Activated T-helper 1 cell treated with anti-CD3 and anti-CD28 coated beads, Interleukin-12 subunit alpha, Interleukin-12 subunit beta, Interleukin-2, Interleukin-4 antibody, amounts not matched to agents 30 ng/mL and 10 ng/mL and 1 ng/mL, durations not matched to agents 14 hours and 24 hours and 36 hours (primary cell): Measurements from ENCODE around the gene FOXP1. TPM values are rescaled to one million over a fixed set of nuclear protein-coding genes. Genes with fewer than 3 reads are reported as not detected.
"Not testable (repeated sequence)": the region's sequence is repeated elsewhere in the genome, so short reads cannot be mapped to it uniquely, and the experiment has no call there.

Source experiments
- DNase-seq: peaks from one replicate; pipeline ENCODE4 v3.0.0; 2021; ENCODE audit warnings: low spot score
- H3K27ac Mint-ChIP-seq: one replicate; pipeline ENCODE4 v1.8.0; 2021; ENCODE audit warnings: mild to moderate bottlenecking, mixed read lengths
- H3K27me3 Mint-ChIP-seq: one replicate; pipeline ENCODE4 v1.8.0; 2022; ENCODE audit warnings: mild to moderate bottlenecking, moderate library complexity, mixed read lengths; ENCODE audit not compliant: insufficient read depth
- H3K36me3 Mint-ChIP-seq: one replicate; pipeline ENCODE4 v1.8.0; 2021; ENCODE audit warnings: low read depth, mixed read lengths
- H3K4me1 Mint-ChIP-seq: one replicate; pipeline ENCODE4 v1.8.0; 2021; ENCODE audit warnings: low read depth, mixed read lengths
- H3K4me3 Mint-ChIP-seq: one replicate; pipeline ENCODE4 v1.8.0; 2021; ENCODE audit warnings: mild to moderate bottlenecking, moderate library complexity, mixed read lengths
- H3K9me3 Mint-ChIP-seq: one replicate; pipeline ENCODE4 v1.8.0; 2021; ENCODE audit warnings: mixed read lengths
- intact Hi-C: fragments of 100-400 bp; cut with micrococcal nuclease; formaldehyde crosslinking; loops from one replicate; pipeline ENCODE4 v1.15.1; 2024
- total RNA-seq: library from RNA; stranded (reverse); gene quantifications from 2 replicates; pipeline ENCODE4 v1.2.3, GENCODE V29; 2022

Gene FOXP1
- total RNA-seq, 1 donor from 2014 or later: 97.6 TPM

DNA sequence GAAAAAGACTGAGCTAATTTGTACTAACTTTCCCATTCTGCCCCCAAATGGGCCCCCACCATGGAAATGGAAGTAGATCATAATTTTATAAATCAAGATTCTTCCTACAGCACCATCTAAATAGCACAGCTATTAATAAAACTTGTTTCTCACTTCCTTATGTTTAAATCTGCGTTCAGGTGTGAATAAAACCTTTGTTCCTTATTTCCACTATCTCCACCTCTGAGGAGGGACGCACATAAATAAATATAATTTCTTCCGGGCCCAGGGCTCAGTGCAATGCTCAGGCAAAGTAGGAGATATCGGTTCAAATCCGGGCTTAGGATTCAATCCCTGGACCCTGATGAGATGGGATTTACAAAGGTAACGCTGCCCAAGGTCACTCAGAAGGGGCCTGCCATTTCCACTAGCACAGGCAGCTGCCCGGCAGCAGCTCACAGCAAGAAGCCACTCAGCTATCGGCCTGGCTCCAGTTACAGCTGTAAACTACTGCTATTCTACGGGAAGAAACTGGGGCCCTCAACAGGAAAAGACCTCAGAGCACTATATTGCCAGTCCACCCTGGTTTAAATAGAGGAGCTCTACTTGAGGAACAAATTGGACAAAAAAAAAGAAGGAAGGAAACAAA is 52.5 kb downstream of the FOXP1 start:
- H3K27ac Mint-ChIP-seq: no peak overlapping the region
- no peak for DNase-seq
- intact Hi-C loops: no loop called here
- H3K36me3 Mint-ChIP-seq: no peaks in the 10 kb centered on the region
- H3K9me3 Mint-ChIP-seq: no peaks in the 10 kb centered on the region
- peaks cover 2% of the 10 kb centered on the region for H3K27me3 Mint-ChIP-seq
- H3K4me3 Mint-ChIP-seq: no peak overlapping the region
- H3K4me1 Mint-ChIP-seq: peaks cover 13% of the 10 kb centered on the region

DNA sequence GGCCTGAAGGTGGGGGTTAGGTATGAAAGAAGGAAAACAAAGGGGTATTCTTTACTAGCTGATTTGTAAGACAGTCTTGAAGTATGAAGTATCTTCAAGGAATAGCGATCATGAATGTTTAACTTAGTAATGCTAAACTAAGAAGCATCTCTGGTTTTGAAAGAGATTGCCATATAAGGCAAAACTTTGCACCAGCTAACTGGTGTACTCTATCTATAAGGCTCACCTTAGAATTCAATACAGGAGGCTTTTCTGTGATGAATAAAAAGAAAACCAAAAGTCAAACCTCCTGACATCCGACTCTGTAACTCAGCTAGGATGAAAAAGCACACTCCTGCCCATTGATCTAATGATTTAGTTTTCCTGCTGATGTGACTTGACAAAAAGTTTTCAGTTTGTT is 54.7 kb downstream of the FOXP1 start:
- intact Hi-C loops: no loop called here
- peaks cover 13% of the 10 kb centered on the region for H3K4me1 Mint-ChIP-seq
- no peak for DNase-seq
- no peaks in the 10 kb centered on the region for H3K36me3 Mint-ChIP-seq
- no peak overlapping the region for H3K4me3 Mint-ChIP-seq
- H3K27ac Mint-ChIP-seq: no peak overlapping the region
- H3K9me3 Mint-ChIP-seq: no peaks in the 10 kb centered on the region
- no peaks in the 10 kb centered on the region for H3K27me3 Mint-ChIP-seq

DNA sequence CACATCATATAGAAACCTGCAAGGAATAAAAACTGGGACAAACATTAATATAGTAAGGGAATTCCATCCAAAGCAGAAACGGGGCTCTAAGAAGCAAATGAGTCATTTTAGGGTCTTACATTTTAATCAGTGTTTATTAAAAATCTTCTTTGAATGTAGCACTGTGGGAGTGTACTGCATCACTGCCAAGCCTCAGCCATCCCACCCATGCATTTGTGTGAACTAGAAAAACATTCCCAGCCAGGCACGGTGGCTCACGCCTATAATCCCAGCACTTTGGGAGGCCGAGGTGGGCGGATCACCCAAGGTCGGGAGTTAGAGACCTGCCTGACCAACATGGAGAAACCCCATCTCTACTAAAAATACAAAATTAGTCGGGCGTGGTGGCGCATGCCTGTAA is 57.1 kb downstream of the FOXP1 start:
- H3K4me1 Mint-ChIP-seq: peaks cover 13% of the 10 kb centered on the region
- H3K27ac Mint-ChIP-seq, H3K4me3 Mint-ChIP-seq, H3K36me3 Mint-ChIP-seq, H3K9me3 Mint-ChIP-seq, H3K27me3 Mint-ChIP-seq, DNase-seq, intact Hi-C loops: not testable (repeated sequence)

DNA sequence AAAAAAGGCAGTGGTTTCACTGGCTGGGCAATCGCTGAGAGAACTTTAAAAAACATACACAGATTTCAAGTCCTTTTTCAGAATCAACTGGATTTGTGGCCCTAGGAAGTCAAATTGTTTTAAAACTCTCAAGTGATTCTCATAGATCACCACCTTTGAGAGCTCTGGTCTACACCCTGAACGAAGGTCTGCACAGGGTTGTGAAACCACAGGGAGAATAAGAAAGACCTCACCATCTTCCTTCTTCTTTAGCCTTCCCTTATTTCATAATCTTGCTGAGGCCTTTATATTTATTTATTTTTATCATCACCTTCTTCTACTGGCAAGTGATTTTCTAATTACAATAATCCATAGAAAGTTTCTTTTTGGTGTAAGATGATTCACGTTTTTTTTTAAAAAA is 58.1 kb downstream of the FOXP1 start:
- Mint-ChIP-seq H3K4me1 (peaks cover 13% of the 10 kb centered on the region), H3K27me3 (no peaks in the 10 kb centered on the region), H3K27ac (no peak overlapping the region), H3K9me3 (no peaks in the 10 kb centered on the region), H3K36me3 (no peaks in the 10 kb centered on the region), H3K4me3 (no peak overlapping the region)
- intact Hi-C loops: no loop called here
- DNase-seq: no peak

DNA sequence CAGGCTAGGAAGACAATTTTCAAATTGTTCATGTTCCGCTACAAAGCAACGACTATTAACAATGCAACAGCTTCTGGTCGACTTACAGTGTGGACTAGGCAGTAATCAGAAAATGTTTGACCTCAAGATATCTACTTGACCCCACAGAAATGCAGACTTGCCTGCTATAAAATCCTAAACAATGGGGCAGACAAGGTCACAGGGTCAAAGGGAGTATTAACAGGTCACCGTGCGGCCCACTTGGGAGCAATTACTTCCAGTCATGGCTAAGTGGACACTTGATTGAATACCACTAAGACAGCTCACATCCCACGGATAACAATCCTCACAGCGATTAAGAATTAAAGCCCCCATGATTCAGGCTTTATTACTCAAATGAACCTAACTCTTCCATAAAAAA is 58.9 kb downstream of the FOXP1 start:
- no peak overlapping the region for H3K4me3 Mint-ChIP-seq
- no peaks in the 10 kb centered on the region for H3K36me3 Mint-ChIP-seq
- no peaks in the 10 kb centered on the region for H3K27me3 Mint-ChIP-seq
- DNase-seq: no peak
- no peak overlapping the region for H3K27ac Mint-ChIP-seq
- peaks cover 13% of the 10 kb centered on the region for H3K4me1 Mint-ChIP-seq
- H3K9me3 Mint-ChIP-seq: no peaks in the 10 kb centered on the region
- intact Hi-C loops: no loop called here

DNA sequence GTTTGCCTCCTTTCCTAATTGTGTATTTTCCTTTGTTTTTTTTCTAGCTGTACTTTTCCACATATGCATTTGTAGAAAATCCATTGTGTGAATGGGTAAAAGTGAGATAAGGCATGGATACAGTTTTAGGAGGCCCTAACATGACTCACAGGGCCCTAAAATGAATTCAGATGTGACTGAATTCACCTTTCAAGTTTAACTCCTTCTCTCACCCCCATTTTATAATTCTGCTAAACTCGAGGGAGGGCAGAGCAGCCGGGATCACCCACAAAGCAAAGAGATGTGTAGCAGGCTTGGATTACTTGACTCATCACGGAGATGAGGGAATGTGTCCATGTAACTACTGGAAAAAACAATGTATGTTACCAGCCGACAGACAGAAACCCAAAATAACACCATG is 59.9 kb downstream of the FOXP1 start:
- no peaks in the 10 kb centered on the region for H3K36me3 Mint-ChIP-seq
- H3K9me3 Mint-ChIP-seq: no peaks in the 10 kb centered on the region
- intact Hi-C loops: no loop called here
- H3K27me3 Mint-ChIP-seq: peaks cover 2% of the 10 kb centered on the region
- no peak overlapping the region for H3K27ac Mint-ChIP-seq
- no peak for DNase-seq
- H3K4me3 Mint-ChIP-seq: no peak overlapping the region
- H3K4me1 Mint-ChIP-seq: peaks cover 4% of the 10 kb centered on the region

DNA sequence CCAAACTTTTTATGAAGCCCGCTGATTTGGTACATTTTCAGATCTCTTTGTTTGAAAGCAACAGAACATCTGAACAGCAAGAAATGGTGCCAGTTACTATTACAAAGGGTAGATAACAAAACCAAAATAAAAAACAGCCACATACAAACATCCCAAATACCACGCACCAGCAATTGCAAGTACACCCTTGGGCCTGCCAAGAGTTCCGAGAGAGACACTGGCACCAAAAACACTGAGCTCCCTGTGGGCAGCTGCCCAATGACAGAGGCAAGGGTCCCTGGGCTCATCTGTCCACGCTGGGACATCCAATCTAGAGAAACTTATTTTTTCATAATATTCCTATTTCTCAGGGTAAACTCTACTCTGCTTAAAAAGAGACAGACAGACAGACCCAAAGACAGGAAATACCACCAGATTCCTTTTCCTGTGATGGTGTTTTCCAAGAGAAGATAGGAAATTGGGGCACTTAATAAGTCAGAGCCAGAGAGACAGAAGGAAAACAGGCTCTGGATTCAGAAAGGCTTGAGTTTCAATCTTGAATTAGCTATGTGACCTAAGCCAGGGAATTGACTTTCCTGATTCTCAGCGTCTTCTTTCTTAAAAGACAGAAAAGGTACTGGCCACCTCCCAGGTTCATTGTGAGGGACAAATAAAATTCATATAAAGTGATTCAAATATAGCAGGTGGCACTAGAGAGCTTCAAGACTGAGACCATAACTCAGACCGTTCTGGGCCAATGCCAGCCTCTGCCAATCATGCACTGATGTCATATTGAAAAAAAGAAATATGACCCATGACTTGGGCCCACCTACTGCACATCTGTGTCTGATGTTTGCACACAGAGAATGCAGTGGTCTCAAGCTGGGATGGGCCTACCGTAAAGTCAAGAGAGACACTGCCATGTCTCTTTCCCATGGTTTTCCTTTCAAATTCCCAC is 61.3 kb downstream of the FOXP1 start:
- H3K4me1 Mint-ChIP-seq: no peaks in the 10 kb centered on the region
- intact Hi-C loops: no loop called here
- H3K9me3 Mint-ChIP-seq: no peaks in the 10 kb centered on the region
- H3K4me3 Mint-ChIP-seq: no peak overlapping the region
- peaks cover 2% of the 10 kb centered on the region for H3K27me3 Mint-ChIP-seq
- no peak overlapping the region for H3K27ac Mint-ChIP-seq
- DNase-seq: no peak
- H3K36me3 Mint-ChIP-seq: no peaks in the 10 kb centered on the region

DNA sequence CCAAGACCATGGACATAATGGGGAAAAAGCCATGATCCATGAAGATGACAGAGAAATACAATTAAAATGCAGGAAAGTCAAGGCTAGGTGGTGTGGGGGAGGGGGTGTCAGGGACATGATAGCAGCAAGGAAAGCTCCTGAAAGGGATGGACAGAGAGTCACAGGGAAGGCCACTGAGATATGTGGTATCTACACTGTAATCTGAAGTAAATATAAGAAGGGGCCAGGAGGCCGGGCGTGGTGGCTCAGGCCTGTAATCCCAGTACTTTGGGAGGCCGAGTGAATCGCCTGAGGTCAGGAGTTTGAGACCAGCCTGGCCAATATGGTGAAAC is 62.5 kb downstream of the FOXP1 start:
- H3K4me3 Mint-ChIP-seq: no peak overlapping the region

DNA sequence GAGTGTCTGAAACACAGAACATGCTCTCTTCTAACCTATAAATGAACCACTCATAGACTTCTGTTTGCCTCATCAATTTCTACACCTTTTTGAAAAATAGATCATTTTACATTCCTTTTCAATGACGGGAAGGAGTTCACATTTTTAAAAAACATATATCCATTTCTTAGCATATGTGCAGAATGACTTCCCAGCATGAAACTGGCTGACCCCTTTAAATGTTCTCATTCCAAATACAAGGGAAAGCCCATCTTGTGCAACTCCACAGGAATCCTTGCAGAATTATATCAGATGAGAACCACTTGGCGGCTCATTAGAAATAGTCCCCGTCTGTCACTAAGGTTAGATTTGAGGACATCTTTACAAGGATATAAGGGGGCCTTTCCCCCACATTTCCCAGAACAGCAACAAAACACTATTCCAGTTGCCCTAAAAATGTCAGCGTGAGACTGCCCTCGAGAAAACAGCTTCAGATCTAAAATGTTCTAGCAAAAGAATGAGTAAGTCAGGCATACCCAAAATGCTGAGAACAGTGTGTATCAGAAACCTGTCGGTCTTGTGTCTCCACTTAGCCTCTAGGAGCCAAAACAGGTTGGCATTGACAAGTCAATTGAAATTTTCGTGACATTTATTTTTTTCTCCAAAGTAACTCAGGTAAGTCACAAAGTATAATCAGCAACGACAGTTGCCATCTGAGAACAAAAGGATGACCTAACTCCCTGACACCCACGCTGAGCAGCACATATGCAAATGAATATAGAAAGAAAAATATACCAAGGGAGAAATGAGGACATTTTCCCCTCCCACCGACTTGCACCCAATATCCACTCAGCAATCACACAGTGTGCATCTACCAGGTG is 63.1 kb downstream of the FOXP1 start:
- Mint-ChIP-seq H3K27me3 (peaks cover 2% of the 10 kb centered on the region), H3K4me3 (no peak overlapping the region), H3K27ac (no peak overlapping the region), H3K4me1 (no peaks in the 10 kb centered on the region), H3K9me3 (no peaks in the 10 kb centered on the region), H3K36me3 (no peaks in the 10 kb centered on the region)
- intact Hi-C loops: no loop called here
- DNase-seq: no peak

More for the DNA sequence above, 62.5 kb downstream of the FOXP1 start:
- intact Hi-C loops: no loop called here
- no peak for DNase-seq
- Mint-ChIP-seq H3K9me3 (no peaks in the 10 kb centered on the region), H3K36me3 (no peaks in the 10 kb centered on the region), H3K27ac (no peak overlapping the region), H3K27me3 (peaks cover 2% of the 10 kb centered on the region), H3K4me1 (no peaks in the 10 kb centered on the region)

DNA sequence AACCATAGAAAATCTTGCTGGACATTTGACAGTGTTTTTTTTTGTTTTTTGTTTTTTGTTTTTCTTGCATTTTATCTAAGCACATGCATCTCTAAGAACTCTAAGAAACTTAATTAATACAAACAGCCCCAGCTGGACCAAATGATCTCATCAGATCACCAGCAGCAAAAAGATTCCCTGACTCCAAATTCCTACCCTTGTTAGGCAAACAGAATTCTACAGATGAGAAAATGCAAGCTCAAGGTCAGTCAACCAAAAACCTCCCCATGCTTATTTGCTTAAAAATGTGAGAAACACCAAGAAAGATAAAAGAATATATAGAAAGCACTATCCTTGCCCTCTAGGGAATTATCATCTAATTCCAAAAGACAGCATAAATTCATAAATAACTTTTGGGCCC is 65.4 kb downstream of the FOXP1 start:
- Mint-ChIP-seq H3K27me3 (peaks cover 2% of the 10 kb centered on the region), H3K4me3 (no peak overlapping the region), H3K27ac (no peak overlapping the region), H3K4me1 (no peaks in the 10 kb centered on the region), H3K36me3 (no peaks in the 10 kb centered on the region), H3K9me3 (no peaks in the 10 kb centered on the region)
- no peak for DNase-seq
- intact Hi-C loops: loop anchor here (10.0 kb wide), 1 partner anchor 963 kb away; no protein-coding TSS in a partner anchor

DNA sequence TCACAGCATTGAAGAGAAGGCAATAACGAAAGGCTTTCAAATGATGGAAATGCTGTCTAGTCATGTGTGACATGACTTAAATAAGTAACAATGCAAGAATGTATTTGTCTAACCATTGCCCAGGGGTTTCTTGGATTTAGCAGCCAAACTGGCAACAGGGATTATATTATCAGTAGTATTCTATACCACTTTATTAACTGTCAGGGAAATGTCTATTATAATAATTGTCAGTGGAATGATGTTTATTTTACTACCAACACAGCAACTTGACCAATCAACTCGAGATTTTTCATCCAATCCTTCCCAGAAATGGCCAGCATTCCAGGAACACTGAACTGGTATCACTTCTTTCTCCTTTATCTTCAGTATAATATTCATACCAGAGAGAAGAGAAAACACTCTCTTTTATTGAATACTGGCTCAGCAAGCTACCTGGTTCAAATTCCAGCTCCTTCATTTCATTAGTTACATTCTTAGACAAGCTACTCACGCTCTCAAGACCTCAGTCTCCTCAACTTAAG is 66.2 kb downstream of the FOXP1 start:
- no peak for DNase-seq
- intact Hi-C loops: loop anchor here (10.0 kb wide), 1 partner anchor 963 kb away; no protein-coding TSS in a partner anchor
- Mint-ChIP-seq H3K27me3 (peaks cover 2% of the 10 kb centered on the region), H3K27ac (no peak overlapping the region), H3K9me3 (no peaks in the 10 kb centered on the region), H3K36me3 (no peaks in the 10 kb centered on the region), H3K4me3 (no peak overlapping the region), H3K4me1 (peaks cover 2% of the 10 kb centered on the region)

DNA sequence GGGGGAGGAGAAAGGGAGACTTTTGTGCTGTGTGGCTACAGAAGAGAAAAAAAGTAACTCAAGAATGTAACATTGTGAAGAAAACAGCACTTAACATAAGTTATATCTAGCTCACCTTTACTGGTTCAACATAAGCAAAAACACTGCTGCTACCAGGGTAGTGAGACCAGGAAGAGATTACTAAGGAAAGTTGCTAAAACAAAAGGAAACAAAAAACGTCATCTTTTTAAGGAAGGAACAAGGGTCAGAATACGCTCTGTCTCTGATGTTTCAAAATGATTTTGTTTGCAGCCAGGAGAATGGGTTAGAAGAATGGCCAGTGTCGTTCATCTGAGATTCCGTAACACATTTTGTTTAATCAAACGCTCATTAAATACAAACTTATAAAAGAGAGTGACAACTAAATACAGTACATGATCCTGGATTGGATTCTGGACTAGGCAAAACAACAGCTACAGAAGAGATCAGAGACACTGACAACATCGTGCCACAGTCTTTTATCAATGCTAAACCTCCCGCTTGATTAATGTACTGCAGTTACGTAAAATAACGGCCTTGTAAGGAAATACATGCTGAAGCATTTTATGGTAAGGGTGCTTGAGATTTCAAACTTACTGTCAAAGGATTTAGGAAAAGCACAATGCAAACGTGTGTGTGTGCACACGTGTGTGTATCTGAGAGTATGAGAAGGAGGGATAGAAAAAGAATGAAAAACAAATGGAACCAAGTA is 67.7 kb downstream of the FOXP1 start:
- Mint-ChIP-seq H3K4me1 (peaks cover 8% of the 10 kb centered on the region), H3K36me3 (no peaks in the 10 kb centered on the region)

More for the DNA sequence above, 67.7 kb downstream of the FOXP1 start:
- H3K27me3 Mint-ChIP-seq: peaks cover 2% of the 10 kb centered on the region
- intact Hi-C loops: loop anchor here (10.0 kb wide), 1 partner anchor 961 kb away; no protein-coding TSS in a partner anchor
- no peak overlapping the region for H3K27ac Mint-ChIP-seq
- no peak for DNase-seq
- no peaks in the 10 kb centered on the region for H3K9me3 Mint-ChIP-seq
- no peak overlapping the region for H3K4me3 Mint-ChIP-seq
